ENCODE results near the gene HS6ST1. TPM values are rescaled to one million over a fixed set of nuclear protein-coding genes. Genes with fewer than 3 reads are reported as not detected.

The HS6ST1 gene, protein sequence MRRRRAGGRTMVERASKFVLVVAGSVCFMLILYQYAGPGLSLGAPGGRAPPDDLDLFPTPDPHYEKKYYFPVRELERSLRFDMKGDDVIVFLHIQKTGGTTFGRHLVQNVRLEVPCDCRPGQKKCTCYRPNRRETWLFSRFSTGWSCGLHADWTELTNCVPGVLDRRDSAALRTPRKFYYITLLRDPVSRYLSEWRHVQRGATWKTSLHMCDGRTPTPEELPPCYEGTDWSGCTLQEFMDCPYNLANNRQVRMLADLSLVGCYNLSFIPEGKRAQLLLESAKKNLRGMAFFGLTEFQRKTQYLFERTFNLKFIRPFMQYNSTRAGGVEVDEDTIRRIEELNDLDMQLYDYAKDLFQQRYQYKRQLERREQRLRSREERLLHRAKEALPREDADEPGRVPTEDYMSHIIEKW
- total RNA-seq (2014; rRNA removed; shearing (Covaris generic)) = 76.3 and 102 TPM in 2 replicates

- peaks cover 2% of the 10 kb centered on the region for H3K36me3 ChIP-seq (replicated peaks; ENCODE audit: control insufficient read depth, insufficient read depth, low read length)
- peak; percentile 98 for DNase-seq
- H3K4me3 ChIP-seq (ENCODE audit: insufficient read depth, low read depth, low read length) = peak within 1 kb of the TSS; percentile 75
- H3K27me3 ChIP-seq (ENCODE audit: control insufficient read depth, insufficient read depth, low read length) = peaks cover 16% of the 10 kb centered on the region
These were observed at the start of gene HS6ST1 for GRCh38 chr2:128318776-128319464. Gene HS6ST1 (minus strand): TSS chr2:128318868. CDS start chr2:128318563, 305 bp downstream.

DNA sequence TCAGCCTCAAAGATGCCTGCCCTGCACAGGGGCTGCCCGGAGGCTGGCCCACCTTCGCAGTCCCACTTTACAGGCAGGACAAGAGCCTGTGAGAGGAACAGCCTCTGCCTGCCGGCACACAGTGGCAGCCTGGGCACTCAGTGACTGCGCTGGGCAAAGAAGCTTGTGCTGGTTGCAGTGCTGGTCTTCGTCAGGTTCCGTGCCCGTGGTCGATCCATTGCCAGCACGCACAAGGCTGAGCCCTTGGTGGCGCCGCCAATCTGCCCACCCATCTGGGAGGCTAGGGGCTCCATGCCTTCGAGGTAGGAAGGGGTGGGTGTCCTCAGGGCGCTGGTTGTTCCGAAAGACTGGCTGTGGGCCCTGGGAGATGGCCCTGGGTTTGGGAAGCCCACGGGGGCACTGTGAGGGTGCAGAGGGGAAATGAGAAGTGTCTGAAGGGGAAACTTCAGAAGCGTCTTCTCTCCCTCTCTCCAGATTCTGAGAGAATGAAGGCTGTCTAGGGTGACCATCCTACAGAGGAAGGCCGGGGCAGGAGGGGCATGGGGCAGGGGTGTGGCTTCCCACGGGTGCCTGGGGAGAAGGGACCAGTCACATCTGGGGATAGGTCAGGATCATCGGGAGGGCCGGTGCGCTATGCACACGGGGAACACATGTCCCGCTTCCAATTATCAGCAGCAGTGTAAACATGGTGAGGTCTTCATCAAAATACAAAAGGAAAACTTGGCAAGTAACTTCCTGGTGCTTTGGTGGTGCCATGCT is 49.1 kb upstream of the HS6ST1 start:
- no peak for DNase-seq
- Histone ChIP-seq H3K27me3 (ENCODE audit: control insufficient read depth, insufficient read depth, low read length) (no peaks in the 10 kb centered on the region), H3K36me3 (replicated peaks; ENCODE audit: control insufficient read depth, insufficient read depth, low read length) (no peaks in the 10 kb centered on the region), H3K4me3 (ENCODE audit: insufficient read depth, low read depth, low read length) (no peak overlapping the region)

DNA sequence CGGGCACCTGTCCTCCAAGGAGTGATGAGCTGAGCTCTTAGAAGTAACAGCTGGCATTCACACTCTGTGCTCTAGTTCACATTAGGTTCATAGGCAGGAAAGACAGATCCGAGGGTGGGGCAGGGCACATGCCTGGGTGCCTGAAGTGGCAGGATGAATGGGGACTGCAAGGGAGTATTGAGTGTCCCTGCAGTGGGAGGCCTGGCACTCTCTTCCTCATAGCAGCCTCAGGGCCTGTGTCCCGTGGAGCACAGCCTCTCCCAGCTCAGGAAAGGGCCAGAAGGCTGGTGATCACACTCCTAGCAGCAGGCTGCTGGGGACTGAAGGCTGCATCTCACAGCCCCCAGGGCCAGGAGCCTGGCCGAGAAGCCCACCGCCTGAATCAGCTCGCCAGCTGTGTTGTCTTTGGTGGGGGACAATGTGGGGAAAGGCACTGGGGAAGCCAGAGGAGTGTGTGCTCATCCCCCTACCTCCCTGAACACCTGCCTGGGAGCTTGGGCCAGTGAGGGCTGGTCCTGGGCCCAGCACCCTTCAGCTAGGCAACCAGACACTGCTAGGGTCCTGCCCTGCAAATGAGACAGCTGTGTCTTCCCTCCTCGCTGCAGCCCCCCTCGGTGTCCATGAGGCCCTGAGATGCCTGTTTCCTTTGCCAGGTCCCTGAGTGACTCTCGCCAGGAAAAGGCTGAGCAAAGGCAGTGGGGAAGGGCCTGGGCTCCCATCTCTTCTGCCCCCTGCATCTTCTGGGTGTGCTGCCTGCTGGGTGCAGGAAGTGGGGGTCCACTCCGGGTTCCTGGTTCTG is 48.2 kb upstream of the HS6ST1 start:
- Histone ChIP-seq H3K27me3 (ENCODE audit: control insufficient read depth, insufficient read depth, low read length) (no peaks in the 10 kb centered on the region), H3K4me3 (ENCODE audit: insufficient read depth, low read depth, low read length) (no peak overlapping the region), H3K36me3 (replicated peaks; ENCODE audit: control insufficient read depth, insufficient read depth, low read length) (no peaks in the 10 kb centered on the region)
- no peak for DNase-seq

GRCh38 chr2:128365217-128365905 is 46.7 kb upstream of the HS6ST1 start:
- H3K4me3 ChIP-seq (ENCODE audit: insufficient read depth, low read depth, low read length) = no peak overlapping the region
- DNase-seq = no peak
- no peaks in the 10 kb centered on the region for H3K36me3 ChIP-seq (replicated peaks; ENCODE audit: control insufficient read depth, insufficient read depth, low read length)
- H3K27me3 ChIP-seq (ENCODE audit: control insufficient read depth, insufficient read depth, low read length) = no peaks in the 10 kb centered on the region

DNA sequence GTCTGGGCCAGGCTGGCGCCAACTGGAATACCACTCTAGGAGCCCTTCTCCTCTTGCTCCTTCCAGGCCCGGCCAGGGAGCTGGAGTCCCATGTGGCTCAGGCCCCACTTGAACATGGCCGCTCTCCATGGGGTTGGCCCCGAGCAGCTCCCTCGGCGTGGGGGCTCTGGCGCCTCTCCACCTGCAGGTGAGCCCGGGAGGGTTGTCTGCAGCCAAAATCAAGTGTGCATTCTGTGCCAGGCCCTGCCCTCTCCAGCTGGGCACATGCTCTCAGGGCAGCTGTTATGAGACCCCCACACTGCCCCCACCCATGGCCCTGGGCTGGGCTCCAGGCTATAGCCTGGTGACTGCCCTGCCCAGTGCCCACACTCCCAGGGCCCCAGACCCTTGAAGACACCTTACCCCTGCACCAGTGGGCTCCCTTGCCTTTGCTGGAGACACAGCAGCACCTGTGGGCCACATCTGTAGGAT is 45.8 kb upstream of the HS6ST1 start:
- DNase-seq = no peak
- Histone ChIP-seq H3K27me3 (ENCODE audit: control insufficient read depth, insufficient read depth, low read length) (no peaks in the 10 kb centered on the region), H3K36me3 (replicated peaks; ENCODE audit: control insufficient read depth, insufficient read depth, low read length) (no peaks in the 10 kb centered on the region), H3K4me3 (ENCODE audit: insufficient read depth, low read depth, low read length) (no peak overlapping the region)

DNA sequence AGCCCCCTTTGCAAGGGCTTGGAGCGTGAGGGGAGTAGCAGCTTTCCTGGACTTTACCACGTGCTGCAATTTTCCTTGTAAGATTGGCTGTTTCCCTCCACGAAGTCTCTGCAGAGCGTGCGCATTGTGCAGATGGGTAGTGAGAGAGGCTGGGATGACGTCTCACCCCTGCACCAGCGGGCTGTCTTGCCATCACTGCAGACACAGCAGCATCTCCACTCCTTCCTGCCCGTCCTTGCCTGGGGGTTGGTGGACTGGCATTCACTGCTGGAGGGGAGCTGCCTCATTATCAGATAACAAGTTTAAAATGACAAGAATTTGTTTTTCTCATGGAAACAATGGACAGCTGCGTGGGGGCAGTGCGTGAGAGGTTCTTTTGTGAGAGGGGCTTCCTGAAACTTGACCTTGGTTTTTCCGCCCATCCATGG is 45.3 kb upstream of the HS6ST1 start:
- no peak for DNase-seq
- no peaks in the 10 kb centered on the region for H3K27me3 ChIP-seq (ENCODE audit: control insufficient read depth, insufficient read depth, low read length)
- no peak overlapping the region for H3K4me3 ChIP-seq (ENCODE audit: insufficient read depth, low read depth, low read length)
- H3K36me3 ChIP-seq (replicated peaks; ENCODE audit: control insufficient read depth, insufficient read depth, low read length) = no peaks in the 10 kb centered on the region

GRCh38 chr2:128362889-128363228 is 44.2 kb upstream of the HS6ST1 start:
- Histone ChIP-seq H3K27me3 (ENCODE audit: control insufficient read depth, insufficient read depth, low read length) (no peaks in the 10 kb centered on the region), H3K36me3 (replicated peaks; ENCODE audit: control insufficient read depth, insufficient read depth, low read length) (no peaks in the 10 kb centered on the region), H3K4me3 (ENCODE audit: insufficient read depth, low read depth, low read length) (no peak overlapping the region)
- peak; percentile 87 for DNase-seq

DNA sequence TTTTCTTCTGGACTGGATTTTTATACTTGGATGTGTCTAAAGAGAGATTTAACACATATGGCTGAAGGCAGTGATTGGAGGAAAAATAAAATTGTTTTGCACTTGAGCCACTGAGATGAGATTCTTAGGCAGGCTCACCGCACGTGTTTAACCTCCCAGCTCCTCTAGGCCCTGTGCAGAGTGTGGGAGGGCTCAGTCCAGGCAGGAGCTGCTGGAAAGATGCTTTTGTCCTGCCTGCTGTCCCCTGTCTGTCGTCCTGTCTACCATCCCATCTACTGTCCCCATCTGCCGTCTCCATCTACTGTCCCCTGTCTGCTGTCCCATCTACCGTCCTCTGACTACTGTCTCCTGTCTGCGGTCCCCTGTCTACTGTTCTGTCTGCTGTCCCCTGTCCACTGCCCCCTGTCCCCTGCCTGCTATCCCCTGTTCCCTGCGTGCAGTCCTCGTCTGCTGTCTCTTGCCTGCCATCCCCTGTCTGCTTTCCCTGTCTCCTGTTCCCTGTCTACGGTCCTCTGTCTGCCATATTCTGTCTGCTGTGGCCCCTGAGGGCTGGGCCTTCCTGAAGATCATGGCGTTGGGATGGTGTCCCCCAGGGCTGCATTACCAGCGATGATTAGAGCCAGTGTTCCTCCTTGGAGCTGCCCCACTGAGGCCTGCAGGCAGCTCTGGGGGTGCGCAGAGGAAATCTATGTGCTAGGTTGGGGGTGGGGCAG is 43.7 kb upstream of the HS6ST1 start:
- Histone ChIP-seq H3K27me3 (ENCODE audit: control insufficient read depth, insufficient read depth, low read length) (no peaks in the 10 kb centered on the region), H3K36me3 (replicated peaks; ENCODE audit: control insufficient read depth, insufficient read depth, low read length) (no peaks in the 10 kb centered on the region), H3K4me3 (ENCODE audit: insufficient read depth, low read depth, low read length) (no peak overlapping the region)
- no peak for DNase-seq

DNA sequence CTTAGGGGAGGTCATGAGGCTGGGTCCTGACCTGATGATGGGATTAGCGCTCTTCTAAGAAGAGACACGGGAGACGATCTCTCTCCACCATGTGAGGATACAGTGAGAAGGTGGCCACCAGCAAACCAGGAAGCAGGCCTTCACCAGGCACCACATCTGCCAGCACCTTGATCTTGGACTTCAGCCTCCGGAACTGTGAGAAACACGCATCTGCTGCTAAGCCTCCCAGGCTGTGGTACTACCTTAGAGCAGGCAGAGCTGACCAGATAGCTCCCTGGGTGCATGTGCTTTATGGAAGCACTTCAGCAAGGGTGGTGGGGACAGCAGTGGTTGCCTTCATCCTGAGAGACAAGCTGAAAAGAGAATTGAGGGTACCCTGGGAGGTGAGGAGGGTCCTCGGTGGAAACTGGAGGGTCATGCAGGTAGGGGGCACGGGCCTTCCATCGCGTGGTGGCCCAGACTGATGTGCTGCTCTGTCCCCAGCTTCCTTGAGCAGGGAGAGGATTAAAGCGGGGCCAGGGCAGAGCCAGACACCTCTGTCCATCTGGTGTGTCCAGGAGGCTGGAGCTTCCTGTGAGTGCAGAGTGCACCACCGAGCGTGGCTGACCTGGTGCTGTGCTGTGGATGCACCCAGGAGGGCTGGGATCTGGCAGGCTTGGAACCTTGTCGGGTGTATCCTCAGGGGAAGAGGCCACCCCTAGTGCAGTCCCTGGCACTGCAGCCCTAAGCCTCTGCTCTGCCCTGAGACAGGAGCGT is 42.9 kb upstream of the HS6ST1 start:
- H3K36me3 ChIP-seq (replicated peaks; ENCODE audit: control insufficient read depth, insufficient read depth, low read length) = no peaks in the 10 kb centered on the region
- H3K4me3 ChIP-seq (ENCODE audit: insufficient read depth, low read depth, low read length) = no peak overlapping the region
- H3K27me3 ChIP-seq (ENCODE audit: control insufficient read depth, insufficient read depth, low read length) = no peaks in the 10 kb centered on the region
- peak; percentile 27 for DNase-seq

DNA sequence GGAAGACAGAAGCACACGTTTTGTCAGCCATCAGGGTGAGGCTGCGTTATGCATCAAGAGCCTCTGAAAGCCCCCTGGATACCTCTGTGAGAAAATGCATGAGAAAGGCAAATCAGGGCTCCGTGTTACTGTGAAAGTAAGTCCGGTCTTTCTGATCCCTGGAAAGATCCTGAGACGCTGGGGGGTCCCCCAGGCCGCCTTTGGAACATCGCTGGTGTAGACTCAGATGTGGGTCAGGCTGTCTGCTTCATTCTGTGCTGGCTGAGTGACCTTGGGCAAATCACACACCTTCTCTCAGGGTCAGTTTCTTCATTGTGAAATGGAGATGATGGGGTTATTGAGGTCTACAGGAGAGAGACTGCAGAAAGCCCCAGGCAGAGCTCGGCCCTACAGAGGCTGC is 42.0 kb upstream of the HS6ST1 start:
- no peaks in the 10 kb centered on the region for H3K36me3 ChIP-seq (replicated peaks; ENCODE audit: control insufficient read depth, insufficient read depth, low read length)
- no peak overlapping the region for H3K4me3 ChIP-seq (ENCODE audit: insufficient read depth, low read depth, low read length)
- peak; percentile 26 for DNase-seq
- H3K27me3 ChIP-seq (ENCODE audit: control insufficient read depth, insufficient read depth, low read length) = no peaks in the 10 kb centered on the region

DNA sequence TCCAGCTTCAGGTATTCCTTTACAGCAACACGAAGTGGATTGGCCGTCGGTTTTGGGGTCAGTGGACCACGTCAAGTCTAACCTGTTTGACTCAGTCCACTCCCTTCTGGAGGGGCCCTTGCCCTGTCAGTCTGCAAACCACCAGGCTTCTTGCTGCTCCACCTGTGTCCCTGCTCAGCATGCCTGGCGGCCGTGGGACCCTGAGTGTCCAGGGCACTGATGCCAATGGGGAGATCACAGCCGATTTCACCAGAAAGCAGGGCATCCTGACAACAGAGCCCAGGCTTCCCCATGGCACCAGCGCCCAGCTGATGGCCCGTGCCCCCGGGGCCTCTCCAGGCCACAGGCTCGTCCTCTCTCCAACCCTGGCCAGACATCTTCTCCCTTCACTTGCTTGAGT is 41.2 kb upstream of the HS6ST1 start:
- Histone ChIP-seq H3K27me3 (ENCODE audit: control insufficient read depth, insufficient read depth, low read length) (no peaks in the 10 kb centered on the region), H3K4me3 (ENCODE audit: insufficient read depth, low read depth, low read length) (no peak overlapping the region), H3K36me3 (replicated peaks; ENCODE audit: control insufficient read depth, insufficient read depth, low read length) (no peaks in the 10 kb centered on the region)
- DNase-seq = peak; percentile 17

- peak; percentile 19 for DNase-seq
- Histone ChIP-seq H3K27me3 (ENCODE audit: control insufficient read depth, insufficient read depth, low read length) (no peaks in the 10 kb centered on the region), H3K36me3 (replicated peaks; ENCODE audit: control insufficient read depth, insufficient read depth, low read length) (no peaks in the 10 kb centered on the region), H3K4me3 (ENCODE audit: insufficient read depth, low read depth, low read length) (no peak overlapping the region)
These were observed 40.5 kb upstream of the HS6ST1 start for GRCh38 chr2:128358941-128359731.

Measured in H7 (cell line).